GM12878 (cell line): ENCODE data around the gene ZNF407. TPM values are rescaled to one million over a fixed set of nuclear protein-coding genes. Genes with fewer than 3 reads are reported as not detected.

ENCODE experiments used
- ATAC-seq: fragments of 200-7000 bp; cut with Tn5 transposase; 3 replicates; pipeline ENCODE4 v1.9.1; 2020; ENCODE audit warnings: mild to moderate bottlenecking, moderate library complexity
- BruUV-seq: library from RNA; stranded (reverse); fragments of 400-500 nt; replicated peaks from 2 replicates; lab custom pipeline; 2021; lab: Mats Ljungman, UMichigan
- CTCF ChIA-PET: fragments of 300-600 bp; sonication (Branson Sonifier 250); formaldehyde crosslinking; extraction: SDS; loops from one replicate; lab custom pipeline; 2021; ENCODE audit warnings: inconsistent platforms; lab: Yijun Ruan, JAX
- POLR2A ChIA-PET: fragments of 350-600 bp; formaldehyde crosslinking; extraction: SDS; loops from one replicate; lab custom pipeline; 2021; ENCODE audit warnings: inconsistent platforms; lab: Charles Lee
- RAD21 ChIA-PET: fragments of 300-600 bp; sonication (Branson Sonifier 250); formaldehyde crosslinking; loops from one replicate; lab custom pipeline; 2023; ENCODE audit warnings: antibody characterized with exemption; ENCODE audit not compliant: unreplicated experiment; lab: Charles Lee
- SMC1A ChIA-PET: fragments of 300-600 bp; sonication (Branson Sonifier 250); formaldehyde crosslinking; loops from one replicate; lab custom pipeline; 2023; ENCODE audit not compliant: unreplicated experiment, uncharacterized antibody; lab: Charles Lee
- DNase-seq: peaks from one replicate; pipeline ENCODE4 v3.0.0-alpha.2; 2011; ENCODE audit warnings: low read depth, low spot score
- FAIRE-seq: peaks from 3 replicates; lab custom pipeline; 2011; peaks lifted over from hg19 to GRCh38; lab: Jason Lieb, UNC
- H2AFZ ChIP-seq: 2 replicates; pipeline ENCODE4 v1.6.0; 2011; ENCODE audit warnings: low read depth, low read length, control low read depth; ENCODE audit not compliant: control insufficient read depth
- H3K27ac ChIP-seq: 2 replicates; pipeline ENCODE4 v1.5.1; 2011; ENCODE audit warnings: control low read depth; ENCODE audit not compliant: control insufficient read depth, insufficient read depth
- H3K27me3 ChIP-seq, 2 experiments: replicated peaks in 1 of 2; 2 replicates each; pipeline versions ENCODE4 v1.6.0 to v1.6.1; 2011; ENCODE audit warnings: low read length in 1 of 2; ENCODE audit not compliant: control insufficient read depth in 2 of 2, insufficient read depth in 2 of 2
- H3K36me3 ChIP-seq, 2 experiments: 2 replicates each; pipeline ENCODE4 v1.5.1; 2011; ENCODE audit warnings: low read length in 1 of 2; ENCODE audit not compliant: control insufficient read depth in 2 of 2, insufficient read depth in 2 of 2
- H3K4me1 ChIP-seq: 2 replicates; pipeline ENCODE4 v1.6.1; 2011; ENCODE audit warnings: mild to moderate bottlenecking, low read length, moderate library complexity, mixed read lengths; ENCODE audit not compliant: control insufficient read depth, insufficient read depth
- H3K4me2 ChIP-seq: 2 replicates; pipeline ENCODE4 v1.6.0; 2011; ENCODE audit warnings: control low read depth; ENCODE audit not compliant: control insufficient read depth, insufficient read depth
- H3K4me3 ChIP-seq: fragments of 200-600 bp; sonication (generic); 2 replicates; pipeline ENCODE4 v1.5.1; 2016
- H3K79me2 ChIP-seq: 2 replicates; pipeline ENCODE4 v1.6.0; 2011; ENCODE audit warnings: low read length; ENCODE audit not compliant: control insufficient read depth, insufficient read depth
- H3K9ac ChIP-seq: 2 replicates; pipeline ENCODE4 v1.8.0; 2011; ENCODE audit warnings: low read length, control low read depth, mixed read lengths; ENCODE audit not compliant: control insufficient read depth, insufficient read depth
- H3K9me3 ChIP-seq: replicated peaks from 3 replicates; pipeline ENCODE4 v1.5.1; 2011; ENCODE audit warnings: mild to moderate bottlenecking, low read length; ENCODE audit not compliant: control insufficient read depth, insufficient read depth
- H4K20me1 ChIP-seq: 2 replicates; pipeline ENCODE4 v1.6.0; 2011; ENCODE audit not compliant: control insufficient read depth, insufficient read depth
- ETV6 ChIP-seq, 2 experiments: fragments of 450-650 bp in 1 of 2; IDR thresholded peaks in 1 of 2; conservative IDR thresholded peaks in 1 of 2; 2 replicates each; pipeline ENCODE4 v1.6.1; 2014; ENCODE audit warnings: antibody characterized with exemption in 1 of 2, borderline replicate concordance in 1 of 2, low read depth in 1 of 2, mild to moderate bottlenecking in 1 of 2, moderate library complexity in 1 of 2
- IKZF2 ChIP-seq, 2 experiments: fragments of 450-650 bp; IDR thresholded peaks; 2 replicates each; pipeline ENCODE4 v1.6.1; 2017; ENCODE audit warnings: mild to moderate bottlenecking in 2 of 2, moderate library complexity in 2 of 2
- IRF5 ChIP-seq: fragments of 450-650 bp; IDR thresholded peaks from 2 replicates; pipeline ENCODE4 v1.6.1; 2017; ENCODE audit warnings: borderline replicate concordance
- MXI1 ChIP-seq: fragments of 150-350 bp; IDR thresholded peaks from 2 replicates; pipeline ENCODE4 v1.6.1; 2011; ENCODE audit warnings: low read depth, mild to moderate bottlenecking, inconsistent platforms, low read length, improper control_type of control experiment
- MYB ChIP-seq: fragments of 150-350 bp; IDR thresholded peaks from 2 replicates; pipeline ENCODE4 v1.6.1; 2014; ENCODE audit warnings: mild to moderate bottlenecking, low read depth, low read length, borderline replicate concordance
- RBBP5 ChIP-seq: fragments of 200-600 bp; sonication (generic); conservative IDR thresholded peaks from 2 replicates; pipeline ENCODE4 v1.6.1; 2016
- WGBS: methylation state at CpG from one replicate; pipeline ENCODE4 v1.1.6; 2016; ENCODE audit warnings: low lambda C conversion rate; ENCODE audit not compliant: insufficient replicate concordance, insufficient coverage; ENCODE audit errors: missing lambda C conversion rate; 5-methylcytosine and 5-hydroxymethylcytosine counted together
- in situ Hi-C: fragments of 300-500 bp; cut with MboI; formaldehyde crosslinking; loops from 9 replicates; pipeline ENCODE4 v1.14.3; 2018; ENCODE audit warnings: mixed read lengths
- intact Hi-C: fragments of 100-400 bp; cut with micrococcal nuclease; formaldehyde crosslinking; loops from one replicate; pipeline ENCODE4 v1.14.2; 2022; ENCODE audit not compliant: unreplicated experiment
- polyA plus RNA-seq, 11 experiments: library from polyadenylated mRNA; depleted of rRNA in 4 of 11; unstranded in 6 of 11; stranded (reverse) in 5 of 11; fragments of >200 nt; fragmentation: Nextera tagmentation in 4 of 11; fragmentation: Illumina TruSeq in 1 of 11; extraction: Ambion mirVana in 4 of 11; extraction: Trizol in 1 of 11; gene quantifications; 1 replicate in 1 of 11; 2 replicates in 10 of 11; pipeline versions ENCODE4 v1.2.1 to v1.2.3, GENCODE V29; 2011 to 2016; ENCODE audit warnings: inconsistent platforms in 2 of 11, missing spikeins in 2 of 11, low read depth in 1 of 11
- total RNA-seq, 4 experiments: library from RNA; depleted of rRNA in 3 of 4; stranded (reverse); fragments of >200 nt in 3 of 4; fragmentation: Illumina TruSeq in 1 of 4; extraction: Trizol in 1 of 4; gene quantifications; 2 replicates each; pipeline versions ENCODE4 v1.2.1 to v1.2.3, GENCODE V29; 2013 to 2021

Gene ZNF407
- total and polyA plus RNA-seq, 10 of the 15 experiments (the other 5 are each of a cell fraction or from before 2014, with no cell fraction given), result 0.69 to 11.6 (median 5.3) TPM

- TF ChIP-seq MYB, result no peak
Measured at GRCh38 chr18:74582642-74583041, 15.0 kb upstream of the ZNF407 start (continued).

GRCh38 chr18:74587441-74587840 lies 10.2 kb upstream of the ZNF407 start:
- Histone ChIP-seq H2AFZ (no peak overlapping the region), H4K20me1 (no peaks in the 10 kb centered on the region), H3K27ac (no peak overlapping the region), H3K9ac (no peak overlapping the region), H3K4me1 (peaks cover 3% of the 10 kb centered on the region), H3K4me3 (no peak overlapping the region), H3K79me2 (no peaks in the 10 kb centered on the region), H3K27me3 (no peaks in the 10 kb centered on the region; a peak in 1 of 4 replicates), H3K9me3 (no peaks in the 10 kb centered on the region), H3K36me3 (no peaks in the 10 kb centered on the region), H3K4me2 (no peak overlapping the region)
- ChIA-PET SMC1A (no interaction called here), RAD21 (no interaction called here), POLR2A (interaction anchor here (1.0 kb wide), 1 partner anchor 22 kb away, joined by 3 read pairs; no protein-coding TSS in a partner anchor), CTCF (no interaction called here)
- DNase-seq, result no peak
- no TSS peak for BruUV-seq
- intact Hi-C loops, result no loop called here
- ATAC-seq, result no peak
- FAIRE-seq, result no peak
- in situ Hi-C loops, result no loop called here
- WGBS, result 47% methylated on average over 8 of the region's 8 CpGs
- no peak for TF ChIP-seq RBBP5
- TF ChIP-seq MXI1, result no peak
- TF ChIP-seq ETV6 (conservative IDR thresholded peaks at IDR 0.05 in 1 of 2, IDR thresholded peaks at IDR 0.05 in 1 of 2; ENCODE audit: borderline replicate concordance in 1 of 2, low read depth in 1 of 2), result no peak
- TF ChIP-seq IRF5, result no peak
- TF ChIP-seq IKZF2 (IDR thresholded peaks at IDR 0.05), result no peak
